GM20000 (cell line): Measurements from ENCODE around the gene ABHD16A.

Source experiments
- DNase-seq: peaks from one replicate; pipeline ENCODE4 v3.0.0; 2012; ENCODE audit warnings: low spot score
- CTCF ChIP-seq: IDR thresholded peaks from 2 replicates; pipeline ENCODE4 v1.5.1; 2012; ENCODE audit warnings: mild to moderate bottlenecking, control low read depth; ENCODE audit errors: extremely low read depth, missing control alignments

Gene ABHD16A

GRCh38 chr6:31723980-31724691, 21.0 kb upstream of the ABHD16A start:
- no peak for TF ChIP-seq CTCF
- no peak for DNase-seq

- TF ChIP-seq CTCF = no peak
- DNase-seq = no peak
Observed at GRCh38 chr6:31723245-31723979, 20.3 kb upstream of the ABHD16A start, which contains the start of gene MPIG6B. MPIG6B (plus strand) TSS chr6:31723373; CDS start chr6:31723384, 11 bp downstream.

GRCh38 chr6:31722173-31722572, 19.0 kb upstream of the ABHD16A start:
- TF ChIP-seq CTCF = no peak
- DNase-seq = no peak

GRCh38 chr6:31721351-31722020, 18.4 kb upstream of the ABHD16A start, which contains the start of gene LY6G6C:
LY6G6C (minus strand) TSS chr6:31721746; CDS start chr6:31721679, 67 bp downstream.
- no peak for TF ChIP-seq CTCF
- no peak for DNase-seq

- DNase-seq = no peak
- no peak for TF ChIP-seq CTCF
Observed at GRCh38 chr6:31720196-31720770, 17.2 kb upstream of the ABHD16A start.

GRCh38 chr6:31719001-31719400, 15.9 kb upstream of the ABHD16A start:
- TF ChIP-seq CTCF = no peak
- DNase-seq = no peak

- DNase-seq = no peak
Observed at GRCh38 chr6:31718265-31718664, 15.1 kb upstream of the ABHD16A start.

More at GRCh38 chr6:31718265-31718664, 15.1 kb upstream of the ABHD16A start:
- TF ChIP-seq CTCF = no peak
